ENCODE results near the gene TMEM238.

The TMEM238 gene

GRCh38 chr19:55386493-55386971 lies 2.4 kb upstream of the TMEM238 start:
- Histone ChIP-seq H3K27me3 (no peaks in the 10 kb centered on the region), H3K36me3 (peaks cover 54% of the 10 kb centered on the region), H3K4me1 (peaks cover 3% of the 10 kb centered on the region; the same call in 1 of the 2 replicates), H3K4me3 (ENCODE audit: low read depth, low read length) (peak overlapping the region; percentile 86), H3K9me3 (no peaks in the 10 kb centered on the region)
- no peak for TF ChIP-seq CTCF (IDR thresholded peaks at IDR 0.05; ENCODE audit: low read depth, low read length)
- DNase-seq, result no peak

GRCh38 chr19:55385724-55386492 lies 1.8 kb upstream of the TMEM238 start, which contains the start of gene RPL28:
Gene RPL28, plus strand, starts transcription at chr19:55385932. Its CDS starts 426 bp downstream, at chr19:55386358.
- peak within 1 kb of the TSS; percentile 86 for H3K4me3 ChIP-seq (ENCODE audit: low read depth, low read length)
- H3K27me3 ChIP-seq, result no peaks in the 10 kb centered on the region
- H3K36me3 ChIP-seq, result peaks cover 47% of the 10 kb centered on the region
- TF ChIP-seq CTCF (IDR thresholded peaks at IDR 0.05; ENCODE audit: low read depth, low read length), result no peak
- peak; percentile 99 for DNase-seq
- H3K4me1 ChIP-seq, result peaks cover 3% of the 10 kb centered on the region; the same call in 1 of the 2 replicates
- no peaks in the 10 kb centered on the region for H3K9me3 ChIP-seq

GRCh38 chr19:55384920-55385723 lies 1.0 kb upstream of the TMEM238 start:
- H3K27me3 ChIP-seq, result no peaks in the 10 kb centered on the region
- TF ChIP-seq CTCF (IDR thresholded peaks at IDR 0.05; ENCODE audit: low read depth, low read length), result no peak
- H3K36me3 ChIP-seq, result peaks cover 39% of the 10 kb centered on the region
- no peaks in the 10 kb centered on the region for H3K9me3 ChIP-seq
- peak; percentile 96 for DNase-seq
- H3K4me3 ChIP-seq (ENCODE audit: low read depth, low read length), result peak overlapping the region; percentile 86
- peaks cover 3% of the 10 kb centered on the region; the same call in 1 of the 2 replicates for H3K4me1 ChIP-seq

- Histone ChIP-seq H3K4me1 (peaks cover 6% of the 10 kb centered on the region; the same call in 1 of the 2 replicates), H3K4me3 (ENCODE audit: low read depth, low read length) (peak overlapping the region; percentile 86)
- TF ChIP-seq CTCF (IDR thresholded peaks at IDR 0.05; ENCODE audit: low read depth, low read length), result no peak
Observed at GRCh38 chr19:55383279-55384130, 587 bp downstream of the TMEM238 start.

GRCh38 chr19:55382522-55383054 lies 1.5 kb downstream of the TMEM238 start:
- Histone ChIP-seq H3K4me3 (ENCODE audit: low read depth, low read length) (no peak overlapping the region), H3K4me1 (peaks cover 10% of the 10 kb centered on the region), H3K36me3 (peaks cover 16% of the 10 kb centered on the region), H3K9me3 (no peaks in the 10 kb centered on the region), H3K27me3 (no peaks in the 10 kb centered on the region)
- DNase-seq, result no peak
- TF ChIP-seq CTCF (IDR thresholded peaks at IDR 0.05; ENCODE audit: low read depth, low read length), result no peak

More at GRCh38 chr19:55383279-55384130, 587 bp downstream of the TMEM238 start:
- H3K36me3 ChIP-seq, result peaks cover 25% of the 10 kb centered on the region
- H3K9me3 ChIP-seq, result no peaks in the 10 kb centered on the region
- DNase-seq, result peak; percentile 79
- H3K27me3 ChIP-seq, result no peaks in the 10 kb centered on the region

Measured in BE2C (cell line).